ENCODE results near the gene ABCC9. TPM values are rescaled to one million over a fixed set of nuclear protein-coding genes. Genes with fewer than 3 reads are reported as not detected.
A peak's percentile ranks its signal among the peaks of the same experiment; 100 is the strongest.

Gene ABCC9
- total RNA-seq, result under 1 TPM in 1 of 2 donors, not detected in 1; 0.04 TPM

- no peaks in the 10 kb centered on the region for H3K36me3 Mint-ChIP-seq (ENCODE audit: low read depth)
- peak; percentile 35 for ATAC-seq (replicated peaks)
- H3K4me3 Mint-ChIP-seq, result peak within 1 kb of the TSS; percentile 61
- no peaks in the 10 kb centered on the region for H3K4me1 Mint-ChIP-seq
- H3K27me3 Mint-ChIP-seq, result peaks cover 62% of the 10 kb centered on the region
- peaks cover 8% of the 10 kb centered on the region for H3K9me3 Mint-ChIP-seq
- H3K27ac Mint-ChIP-seq, result no peak within 1 kb of the TSS
These were observed at the start of gene ABCC9 for GRCh38 chr12:21940549-21941505. Gene ABCC9, minus strand, starts transcription at chr12:21941426. Its CDS starts 4,752 bp downstream, at chr12:21936674.

- ATAC-seq (replicated peaks), result no peak
- H3K4me1 Mint-ChIP-seq, result peaks cover 6% of the 10 kb centered on the region
- H3K4me3 Mint-ChIP-seq, result no peak overlapping the region
- H3K27me3 Mint-ChIP-seq, result peaks cover 13% of the 10 kb centered on the region
- H3K36me3 Mint-ChIP-seq (ENCODE audit: low read depth), result no peaks in the 10 kb centered on the region
- H3K27ac Mint-ChIP-seq, result no peak overlapping the region
- H3K9me3 Mint-ChIP-seq, result no peaks in the 10 kb centered on the region
These were observed 48.7 kb upstream of the ABCC9 start for GRCh38 chr12:21989819-21990412.

GRCh38 chr12:21988619-21989018 is 47.4 kb upstream of the ABCC9 start:
- Mint-ChIP-seq H3K27me3 (peaks cover 13% of the 10 kb centered on the region), H3K36me3 (ENCODE audit: low read depth) (no peaks in the 10 kb centered on the region), H3K4me1 (peaks cover 6% of the 10 kb centered on the region), H3K4me3 (no peak overlapping the region), H3K27ac (no peak overlapping the region), H3K9me3 (no peaks in the 10 kb centered on the region)
- ATAC-seq (replicated peaks), result no peak

GRCh38 chr12:21987755-21988154 is 46.5 kb upstream of the ABCC9 start:
- no peak overlapping the region for H3K27ac Mint-ChIP-seq
- H3K4me1 Mint-ChIP-seq, result peaks cover 2% of the 10 kb centered on the region
- no peaks in the 10 kb centered on the region for H3K9me3 Mint-ChIP-seq
- H3K36me3 Mint-ChIP-seq (ENCODE audit: low read depth), result no peaks in the 10 kb centered on the region
- H3K27me3 Mint-ChIP-seq, result peaks cover 13% of the 10 kb centered on the region
- ATAC-seq (replicated peaks), result no peak
- H3K4me3 Mint-ChIP-seq, result no peak overlapping the region

GRCh38 chr12:21985155-21985554 is 43.9 kb upstream of the ABCC9 start:
- Mint-ChIP-seq H3K36me3 (ENCODE audit: low read depth) (no peaks in the 10 kb centered on the region), H3K9me3 (no peaks in the 10 kb centered on the region), H3K4me3 (no peak overlapping the region), H3K27ac (no peak overlapping the region), H3K4me1 (no peaks in the 10 kb centered on the region), H3K27me3 (peaks cover 19% of the 10 kb centered on the region)
- ATAC-seq (replicated peaks), result no peak

- Mint-ChIP-seq H3K4me3 (no peak overlapping the region), H3K27me3 (peaks cover 25% of the 10 kb centered on the region), H3K4me1 (no peaks in the 10 kb centered on the region), H3K9me3 (no peaks in the 10 kb centered on the region), H3K36me3 (ENCODE audit: low read depth) (no peaks in the 10 kb centered on the region), H3K27ac (no peak overlapping the region)
- ATAC-seq (replicated peaks), result peak; percentile 39
These were observed 43.1 kb upstream of the ABCC9 start for GRCh38 chr12:21984375-21984774.

- Mint-ChIP-seq H3K4me3 (no peak overlapping the region), H3K27me3 (peaks cover 28% of the 10 kb centered on the region), H3K9me3 (no peaks in the 10 kb centered on the region), H3K4me1 (no peaks in the 10 kb centered on the region), H3K36me3 (ENCODE audit: low read depth) (no peaks in the 10 kb centered on the region), H3K27ac (no peak overlapping the region)
- no peak for ATAC-seq (replicated peaks)
These were observed 41.9 kb upstream of the ABCC9 start for GRCh38 chr12:21983095-21983494.

- Mint-ChIP-seq H3K27ac (no peak overlapping the region), H3K36me3 (ENCODE audit: low read depth) (no peaks in the 10 kb centered on the region), H3K27me3 (peaks cover 17% of the 10 kb centered on the region), H3K4me1 (no peaks in the 10 kb centered on the region), H3K9me3 (no peaks in the 10 kb centered on the region), H3K4me3 (no peak overlapping the region)
- ATAC-seq (replicated peaks), result no peak
These were observed 39.3 kb upstream of the ABCC9 start for GRCh38 chr12:21980544-21980943.

- Mint-ChIP-seq H3K36me3 (ENCODE audit: low read depth) (no peaks in the 10 kb centered on the region), H3K27ac (no peak overlapping the region), H3K27me3 (peaks cover 25% of the 10 kb centered on the region), H3K4me3 (no peak overlapping the region), H3K4me1 (no peaks in the 10 kb centered on the region), H3K9me3 (no peaks in the 10 kb centered on the region)
- ATAC-seq (replicated peaks), result no peak
These were observed 34.1 kb upstream of the ABCC9 start for GRCh38 chr12:21975293-21975692.

GRCh38 chr12:21973221-21973620 is 32.0 kb upstream of the ABCC9 start:
- Mint-ChIP-seq H3K27me3 (peaks cover 16% of the 10 kb centered on the region), H3K27ac (no peak overlapping the region), H3K4me3 (no peak overlapping the region), H3K4me1 (no peaks in the 10 kb centered on the region), H3K36me3 (ENCODE audit: low read depth) (no peaks in the 10 kb centered on the region), H3K9me3 (peaks cover 4% of the 10 kb centered on the region)
- no peak for ATAC-seq (replicated peaks)

GRCh38 chr12:21972055-21972454 is 30.8 kb upstream of the ABCC9 start:
- no peak for ATAC-seq (replicated peaks)
- no peaks in the 10 kb centered on the region for H3K4me1 Mint-ChIP-seq
- H3K9me3 Mint-ChIP-seq, result peaks cover 4% of the 10 kb centered on the region
- H3K36me3 Mint-ChIP-seq (ENCODE audit: low read depth), result no peaks in the 10 kb centered on the region
- no peak overlapping the region for H3K4me3 Mint-ChIP-seq
- no peak overlapping the region for H3K27ac Mint-ChIP-seq
- H3K27me3 Mint-ChIP-seq, result peaks cover 16% of the 10 kb centered on the region

GRCh38 chr12:21971344-21971743 is 30.1 kb upstream of the ABCC9 start:
- H3K4me3 Mint-ChIP-seq, result no peak overlapping the region
- peaks cover 4% of the 10 kb centered on the region for H3K9me3 Mint-ChIP-seq
- peaks cover 16% of the 10 kb centered on the region for H3K27me3 Mint-ChIP-seq
- no peak overlapping the region for H3K27ac Mint-ChIP-seq
- no peaks in the 10 kb centered on the region for H3K36me3 Mint-ChIP-seq (ENCODE audit: low read depth)
- no peaks in the 10 kb centered on the region for H3K4me1 Mint-ChIP-seq
- no peak for ATAC-seq (replicated peaks)

GRCh38 chr12:21962821-21963220 is 21.6 kb upstream of the ABCC9 start:
- Mint-ChIP-seq H3K27ac (no peak overlapping the region), H3K4me3 (no peak overlapping the region), H3K36me3 (ENCODE audit: low read depth) (no peaks in the 10 kb centered on the region), H3K4me1 (no peaks in the 10 kb centered on the region), H3K9me3 (no peaks in the 10 kb centered on the region), H3K27me3 (peaks cover 12% of the 10 kb centered on the region)
- ATAC-seq (replicated peaks), result no peak

- Mint-ChIP-seq H3K4me1 (no peaks in the 10 kb centered on the region), H3K4me3 (no peak overlapping the region), H3K27ac (no peak overlapping the region), H3K9me3 (no peaks in the 10 kb centered on the region), H3K27me3 (peaks cover 12% of the 10 kb centered on the region), H3K36me3 (ENCODE audit: low read depth) (no peaks in the 10 kb centered on the region)
- ATAC-seq (replicated peaks), result no peak
These were observed 21.0 kb upstream of the ABCC9 start for GRCh38 chr12:21962236-21962635.

GRCh38 chr12:21950649-21951048 is 9.4 kb upstream of the ABCC9 start:
- no peaks in the 10 kb centered on the region for H3K36me3 Mint-ChIP-seq (ENCODE audit: low read depth)
- peaks cover 12% of the 10 kb centered on the region for H3K27me3 Mint-ChIP-seq
- H3K4me3 Mint-ChIP-seq, result no peak overlapping the region
- H3K4me1 Mint-ChIP-seq, result no peaks in the 10 kb centered on the region
- H3K27ac Mint-ChIP-seq, result no peak overlapping the region
- H3K9me3 Mint-ChIP-seq, result peaks cover 25% of the 10 kb centered on the region
- no peak for ATAC-seq (replicated peaks)

Measured in activated T-helper 17 cell treated with anti-CD3 and anti-CD28 coated beads, Interleukin-2, amount 50 U/mL, for 72 hours (primary cell).